MM.1S (cell line): ENCODE data around the gene CNMD.
A peak's percentile ranks its signal among the peaks of the same experiment; 100 is the strongest.

ENCODE experiments used
- DNase-seq: peaks from one replicate; pipeline ENCODE4 v3.0.0-alpha.2; 2015
- H2AFZ ChIP-seq: fragments of 300-600 bp; sonication (generic); 2 replicates; pipeline ENCODE4 v1.6.0; 2016; ENCODE audit warnings: antibody characterized with exemption, low read length
- H3F3A ChIP-seq: fragments of 300-600 bp; sonication (generic); 2 replicates; pipeline ENCODE4 v1.6.1; 2016; ENCODE audit warnings: mild to moderate bottlenecking, antibody characterized with exemption, low read length, moderate library complexity, mixed read lengths; ENCODE audit not compliant: insufficient read depth
- H3K27ac ChIP-seq: fragments of 300-600 bp; sonication (generic); 2 replicates; pipeline ENCODE4 v1.5.1; 2016; ENCODE audit warnings: mild to moderate bottlenecking, low read length
- H3K27me3 ChIP-seq: fragments of 300-600 bp; sonication (generic); replicated peaks from 2 replicates; pipeline ENCODE4 v1.6.0; 2016; ENCODE audit warnings: low read length; ENCODE audit not compliant: insufficient read depth
- H3K36me3 ChIP-seq: fragments of 300-600 bp; sonication (generic); replicated peaks from 2 replicates; pipeline ENCODE4 v1.6.1; 2016; ENCODE audit warnings: mild to moderate bottlenecking, low read length, mixed read lengths; ENCODE audit not compliant: insufficient read depth
- H3K4me1 ChIP-seq: fragments of 300-600 bp; sonication (generic); 2 replicates; pipeline ENCODE4 v1.6.1; 2016; ENCODE audit warnings: low read length, mixed read lengths
- H3K4me2 ChIP-seq: fragments of 300-600 bp; sonication (generic); 2 replicates; pipeline ENCODE4 v1.6.0; 2016; ENCODE audit warnings: low read depth, low read length
- H3K4me3 ChIP-seq: fragments of 300-600 bp; sonication (generic); 2 replicates; pipeline ENCODE4 v1.5.1; 2016; ENCODE audit warnings: low read length, mixed read lengths
- H3K79me2 ChIP-seq: fragments of 300-600 bp; sonication (generic); 2 replicates; pipeline ENCODE4 v1.6.1; 2016; ENCODE audit warnings: mixed run types, low read length, mixed read lengths
- H3K9ac ChIP-seq: fragments of 300-600 bp; sonication (generic); 2 replicates; pipeline ENCODE4 v1.6.1; 2016; ENCODE audit warnings: low read length, mixed read lengths
- H3K9me2 ChIP-seq: fragments of 300-600 bp; sonication (generic); replicated peaks from 2 replicates; pipeline ENCODE4 v1.6.1; 2016; ENCODE audit warnings: mild to moderate bottlenecking, low read length, mixed read lengths; ENCODE audit not compliant: insufficient read depth
- H3K9me3 ChIP-seq: fragments of 300-600 bp; sonication (generic); replicated peaks from 2 replicates; pipeline ENCODE4 v1.6.1; 2016; ENCODE audit warnings: mild to moderate bottlenecking, low read length, mixed read lengths; ENCODE audit not compliant: insufficient read depth
- H4K20me1 ChIP-seq: fragments of 300-600 bp; sonication (generic); 2 replicates; pipeline ENCODE4 v1.6.1; 2016; ENCODE audit warnings: mild to moderate bottlenecking, low read length, moderate library complexity, mixed read lengths; ENCODE audit not compliant: insufficient read depth
- EZH2 ChIP-seq: fragments of 300-600 bp; sonication (generic); optimal IDR thresholded peaks from 2 replicates; pipeline ENCODE3; 2017; ENCODE audit warnings: low read depth, mild to moderate bottlenecking, antibody characterized with exemption, low read length, mixed read lengths
- EZH2phosphoT487 ChIP-seq: fragments of 300-600 bp; sonication (generic); IDR thresholded peaks from 2 replicates; pipeline ENCODE4 v1.6.1; 2018; ENCODE audit warnings: antibody characterized with exemption, low read length
- TF ChIP-seq, protein P1 (sequence below): fragments of 300-600 bp; sonication (generic); IDR thresholded peaks from 2 replicates; pipeline ENCODE4 v1.5.1; 2016; ENCODE audit warnings: antibody characterized with exemption, low read length, mixed read lengths

Gene CNMD

DNA sequence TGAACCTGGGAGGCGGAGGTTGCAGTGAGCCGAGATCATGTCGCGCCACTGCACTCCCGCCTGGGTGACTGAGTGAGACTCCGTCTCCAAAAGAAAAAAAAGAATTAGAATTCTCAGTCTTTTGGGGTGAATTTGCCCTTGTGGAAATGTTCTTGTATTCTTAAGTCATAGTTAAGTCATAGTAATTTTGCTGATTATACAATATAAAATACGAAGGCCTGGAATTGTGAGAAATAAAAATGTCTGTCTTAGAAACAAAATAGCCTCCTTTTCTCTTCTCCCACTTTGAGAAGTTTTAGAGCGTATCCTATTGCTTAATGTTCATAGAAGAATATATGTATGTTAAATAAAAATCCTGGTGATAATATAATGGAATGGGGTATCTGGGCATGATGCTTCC is 68.9 kb downstream of the CNMD start:
- H4K20me1 ChIP-seq, result no peaks in the 10 kb centered on the region
- H3K4me2 ChIP-seq, result no peak overlapping the region
- H3K4me1 ChIP-seq, result no peaks in the 10 kb centered on the region
- no peaks in the 10 kb centered on the region for H3K9me3 ChIP-seq
- TF ChIP-seq, protein P1, sequence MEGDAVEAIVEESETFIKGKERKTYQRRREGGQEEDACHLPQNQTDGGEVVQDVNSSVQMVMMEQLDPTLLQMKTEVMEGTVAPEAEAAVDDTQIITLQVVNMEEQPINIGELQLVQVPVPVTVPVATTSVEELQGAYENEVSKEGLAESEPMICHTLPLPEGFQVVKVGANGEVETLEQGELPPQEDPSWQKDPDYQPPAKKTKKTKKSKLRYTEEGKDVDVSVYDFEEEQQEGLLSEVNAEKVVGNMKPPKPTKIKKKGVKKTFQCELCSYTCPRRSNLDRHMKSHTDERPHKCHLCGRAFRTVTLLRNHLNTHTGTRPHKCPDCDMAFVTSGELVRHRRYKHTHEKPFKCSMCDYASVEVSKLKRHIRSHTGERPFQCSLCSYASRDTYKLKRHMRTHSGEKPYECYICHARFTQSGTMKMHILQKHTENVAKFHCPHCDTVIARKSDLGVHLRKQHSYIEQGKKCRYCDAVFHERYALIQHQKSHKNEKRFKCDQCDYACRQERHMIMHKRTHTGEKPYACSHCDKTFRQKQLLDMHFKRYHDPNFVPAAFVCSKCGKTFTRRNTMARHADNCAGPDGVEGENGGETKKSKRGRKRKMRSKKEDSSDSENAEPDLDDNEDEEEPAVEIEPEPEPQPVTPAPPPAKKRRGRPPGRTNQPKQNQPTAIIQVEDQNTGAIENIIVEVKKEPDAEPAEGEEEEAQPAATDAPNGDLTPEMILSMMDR, result no peak
- TF ChIP-seq EZH2, result no peak
- no peak for TF ChIP-seq EZH2phosphoT487
- H3K4me3 ChIP-seq, result no peak overlapping the region
- no peaks in the 10 kb centered on the region for H3K79me2 ChIP-seq
- no peaks in the 10 kb centered on the region for H3K36me3 ChIP-seq
- no peak for DNase-seq
- no peaks in the 10 kb centered on the region for H3F3A ChIP-seq
- no peaks in the 10 kb centered on the region for H3K9me2 ChIP-seq
- H3K27ac ChIP-seq, result no peak overlapping the region
- H3K27me3 ChIP-seq, result no peaks in the 10 kb centered on the region
- no peak overlapping the region for H2AFZ ChIP-seq
- no peak overlapping the region for H3K9ac ChIP-seq

DNA sequence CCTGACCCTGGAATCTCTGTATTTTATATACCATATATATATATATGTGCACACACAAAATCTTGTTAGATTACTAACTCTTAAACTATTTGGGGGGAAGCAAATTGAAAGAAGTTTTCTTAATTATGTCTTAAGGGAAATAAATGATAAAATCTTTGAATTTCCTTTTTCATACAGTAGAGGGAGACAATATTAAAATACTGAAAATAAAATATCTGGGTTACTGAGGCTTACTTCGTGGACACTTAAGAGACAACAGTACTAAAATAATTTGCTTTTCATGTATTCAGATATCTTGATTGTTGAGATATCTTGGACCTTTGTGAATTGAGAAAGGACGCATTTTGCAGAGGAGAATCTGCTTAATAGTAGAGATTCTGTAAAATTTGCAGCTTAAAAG is 69.9 kb downstream of the CNMD start:
- Histone ChIP-seq H3K9ac (no peak overlapping the region), H3K79me2 (no peaks in the 10 kb centered on the region), H3K9me2 (no peaks in the 10 kb centered on the region), H4K20me1 (no peaks in the 10 kb centered on the region), H3K27me3 (no peaks in the 10 kb centered on the region), H3K4me2 (no peak overlapping the region), H3K4me3 (no peak overlapping the region), H3K36me3 (no peaks in the 10 kb centered on the region), H3K27ac (no peak overlapping the region), H3F3A (no peaks in the 10 kb centered on the region), H3K9me3 (no peaks in the 10 kb centered on the region), H2AFZ (no peak overlapping the region), H3K4me1 (no peaks in the 10 kb centered on the region)
- TF ChIP-seq EZH2phosphoT487 (no peak), EZH2 (no peak)
- TF ChIP-seq, protein P1, result no peak
- DNase-seq, result no peak

DNA sequence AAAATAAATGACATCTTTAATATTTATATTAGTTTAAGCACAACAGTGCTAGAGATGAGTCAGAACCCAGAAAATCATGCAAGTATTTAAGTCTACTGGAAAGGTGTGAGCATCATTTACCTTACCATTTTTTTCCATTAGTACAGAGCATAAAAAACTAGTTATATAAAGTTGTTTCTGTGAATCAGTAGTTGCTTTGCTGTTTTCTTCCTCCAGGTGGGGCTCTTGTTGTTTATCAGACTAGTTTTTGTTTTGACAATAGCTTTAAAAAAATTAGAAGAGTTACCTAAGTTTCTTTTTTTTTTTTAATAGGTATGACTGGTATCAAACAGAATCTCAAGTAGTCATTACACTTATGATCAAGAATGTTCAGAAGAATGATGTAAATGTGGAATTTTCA is 74.3 kb downstream of the CNMD start:
- no peaks in the 10 kb centered on the region for H3K36me3 ChIP-seq
- DNase-seq, result peak; percentile 26
- TF ChIP-seq EZH2phosphoT487, result no peak
- TF ChIP-seq, protein P1, result peak; percentile 35

More for the DNA sequence above, 74.3 kb downstream of the CNMD start:
- Histone ChIP-seq H3K27ac (no peak overlapping the region), H3K9me3 (no peaks in the 10 kb centered on the region), H3K9ac (no peak overlapping the region), H2AFZ (no peak overlapping the region), H3K4me2 (no peak overlapping the region), H4K20me1 (no peaks in the 10 kb centered on the region), H3K9me2 (no peaks in the 10 kb centered on the region), H3K79me2 (no peaks in the 10 kb centered on the region), H3K27me3 (no peaks in the 10 kb centered on the region), H3K4me3 (no peak overlapping the region), H3K4me1 (no peaks in the 10 kb centered on the region), H3F3A (no peaks in the 10 kb centered on the region)
